Esophagus (tissue), 2 donors: ENCODE measurements around the gene TIMP3. TPM values are rescaled to one million over a fixed set of nuclear protein-coding genes. Genes with fewer than 3 reads are reported as not detected.

ENCODE experiments used
- H3K27ac ChIP-seq, 2 donors: one replicate each; pipeline ENCODE4 v1.5.1; 2013; ENCODE audit warnings: low read depth in 2 of 2, mild to moderate bottlenecking in 2 of 2, inconsistent platforms in 1 of 2, low read length in 1 of 2, moderate library complexity in 1 of 2
- H3K27me3 ChIP-seq, 2 donors: one replicate each; pipeline ENCODE4 v1.6.1; 2013; ENCODE audit warnings: low read length in 2 of 2, control low read depth in 1 of 2, mild to moderate bottlenecking in 1 of 2; ENCODE audit not compliant: insufficient read depth in 2 of 2, control insufficient read depth in 1 of 2
- H3K36me3 ChIP-seq, 2 donors: one replicate each; pipeline ENCODE4 v1.6.1; 2013; ENCODE audit warnings: low read length in 1 of 2; ENCODE audit not compliant: control insufficient read depth in 2 of 2, insufficient read depth in 2 of 2
- H3K4me1 ChIP-seq, 2 donors: one replicate each; pipeline ENCODE4 v1.6.1; 2013; ENCODE audit warnings: low read length in 1 of 2; ENCODE audit not compliant: control insufficient read depth in 2 of 2, insufficient read depth in 2 of 2
- H3K4me3 ChIP-seq, 2 donors: one replicate each; pipeline ENCODE4 v1.5.1; 2013; ENCODE audit warnings: low read length in 2 of 2, mild to moderate bottlenecking in 2 of 2, low read depth in 1 of 2, moderate library complexity in 1 of 2
- H3K9me3 ChIP-seq, 2 donors: one replicate each; pipeline ENCODE4 v1.6.1; 2013; ENCODE audit warnings: mild to moderate bottlenecking in 2 of 2, low read depth in 1 of 2, low read length in 1 of 2, moderate library complexity in 1 of 2; ENCODE audit not compliant: control insufficient read depth in 2 of 2, insufficient read depth in 1 of 2
- WGBS, 2 donors: extraction: QIAGEN DNeasy Blood & Tissue Kit; methylation state at CpG; one replicate each; pipeline ENCODE4 v1.1.7; 2013; 5-methylcytosine and 5-hydroxymethylcytosine counted together
- polyA plus RNA-seq, 2 donors: library from polyadenylated mRNA; stranded (reverse); fragments of 200-250 nt; gene quantifications; one replicate each; pipeline ENCODE4 v1.2.3, GENCODE V29; 2013
- donor health status: healthy with polysubstance abuse.
- donor health status: Bipolar disorder and iron deficiency.

Gene TIMP3
- polyA plus RNA-seq, 2 donors = 8.9 to 24.7 TPM

GRCh38 chr22:32795214-32795596 is 6.3 kb upstream of the TIMP3 start:
- Histone ChIP-seq H3K27me3 (no peaks in the 10 kb centered on the region), H3K27ac (no peak overlapping the region), H3K9me3 (no peaks in the 10 kb centered on the region), H3K4me1 (no peaks in the 10 kb centered on the region), H3K4me3 (no peak overlapping the region), H3K36me3 (no peaks in the 10 kb centered on the region)
- 85 to 89% methylated on average over 4 of the region's 4 CpGs for WGBS, 2 donors

GRCh38 chr22:32796865-32797573 is 4.5 kb upstream of the TIMP3 start:
- WGBS, 2 donors = 10 to 12% methylated on average over 17 of the region's 17 CpGs
- Histone ChIP-seq H3K4me3 (no peak overlapping the region), H3K27ac (no peak overlapping the region), H3K4me1 (no peaks in the 10 kb centered on the region), H3K9me3 (no peaks in the 10 kb centered on the region), H3K36me3 (no peaks in the 10 kb centered on the region), H3K27me3 (no peaks in the 10 kb centered on the region)

- Histone ChIP-seq H3K9me3 (no peaks in the 10 kb centered on the region), H3K27ac (peak overlapping the region in 1 of 2 donors; percentile 54), H3K27me3 (no peaks in the 10 kb centered on the region), H3K4me3 (no peak overlapping the region), H3K36me3 (no peaks in the 10 kb centered on the region), H3K4me1 (no peaks in the 10 kb centered on the region)
- WGBS, 2 donors = 93 to 96% methylated on average over 6 of the region's 6 CpGs
Measured at GRCh38 chr22:32799496-32799895, 2.0 kb upstream of the TIMP3 start.

GRCh38 chr22:32800158-32800882 is 1.2 kb upstream of the TIMP3 start:
- Histone ChIP-seq H3K27ac (peak overlapping the region; percentile 67 to 76), H3K9me3 (no peaks in the 10 kb centered on the region), H3K4me1 (no peaks in the 10 kb centered on the region), H3K4me3 (no peak overlapping the region), H3K36me3 (no peaks in the 10 kb centered on the region), H3K27me3 (no peaks in the 10 kb centered on the region)
- WGBS, 2 donors = 62 to 64% methylated on average over 8 of the region's 8 CpGs

- Histone ChIP-seq H3K27ac (peak overlapping the region; percentile 76 to 84), H3K4me3 (peak overlapping the region; percentile 19 to 34), H3K36me3 (no peaks in the 10 kb centered on the region), H3K9me3 (no peaks in the 10 kb centered on the region), H3K27me3 (no peaks in the 10 kb centered on the region), H3K4me1 (no peaks in the 10 kb centered on the region)
- 15 to 16% methylated on average over 21 of the region's 21 CpGs for WGBS, 2 donors
Measured at GRCh38 chr22:32800994-32801536, 440 bp upstream of the TIMP3 start.

GRCh38 chr22:32802237-32802765 is 796 bp downstream of the TIMP3 start:
- Histone ChIP-seq H3K27me3 (no peaks in the 10 kb centered on the region), H3K27ac (peak overlapping the region; percentile 31 to 45), H3K4me1 (no peaks in the 10 kb centered on the region), H3K4me3 (peak overlapping the region; percentile 34 to 71), H3K36me3 (no peaks in the 10 kb centered on the region), H3K9me3 (no peaks in the 10 kb centered on the region)
- WGBS, 2 donors = 3 to 8% methylated on average over 15 of the region's 15 CpGs

GRCh38 chr22:32803020-32803737 is 1.7 kb downstream of the TIMP3 start:
- Histone ChIP-seq H3K4me3 (peak overlapping the region; percentile 34 to 52), H3K36me3 (no peaks in the 10 kb centered on the region), H3K4me1 (peaks cover 0 to 2% of the 10 kb centered on the region in 2 donors), H3K27me3 (no peaks in the 10 kb centered on the region), H3K9me3 (no peaks in the 10 kb centered on the region), H3K27ac (peak overlapping the region; percentile 31 to 45)
- WGBS, 2 donors = 44 to 45% methylated on average over 7 of the region's 7 CpGs

- Histone ChIP-seq H3K27me3 (no peaks in the 10 kb centered on the region), H3K4me1 (peaks cover 0 to 7% of the 10 kb centered on the region in 2 donors), H3K4me3 (peak overlapping the region; percentile 34 to 52), H3K9me3 (no peaks in the 10 kb centered on the region), H3K36me3 (no peaks in the 10 kb centered on the region), H3K27ac (peak overlapping the region in 1 of 2 donors; percentile 45)
- 40 to 56% methylated on average over 13 of the region's 13 CpGs for WGBS, 2 donors
Measured at GRCh38 chr22:32803738-32804435, 2.4 kb downstream of the TIMP3 start.
